PC-3 (cell line): ENCODE data around the gene ESRRG. TPM values are rescaled to one million over a fixed set of nuclear protein-coding genes. Genes with fewer than 3 reads are reported as not detected.

Source experiments
- ATAC-seq: fragments of 200-7000 bp; cut with Tn5 transposase; 2 replicates; pipeline ENCODE4 v1.9.1; 2020; ENCODE audit warnings: mild to moderate bottlenecking, moderate library complexity
- BruUV-seq: library from RNA; stranded (reverse); fragments of 400-500 nt; replicated peaks from 2 replicates; lab custom pipeline; 2021; lab: Mats Ljungman, UMichigan
- CTCF ChIA-PET: fragments of 300-600 bp; sonication (Branson Sonifier 250); formaldehyde crosslinking; loops from one replicate; lab custom pipeline; 2022; ENCODE audit warnings: antibody characterized with exemption; lab: Charles Lee
- POLR2A ChIA-PET: fragments of 300-600 bp; sonication (Branson Sonifier 250); formaldehyde crosslinking; loops from one replicate; lab custom pipeline; 2022; ENCODE audit warnings: antibody characterized with exemption; ENCODE audit not compliant: unreplicated experiment; lab: Charles Lee
- DNase-seq: peaks from one replicate; pipeline ENCODE4 v3.0.0-alpha.2; 2015
- H2AFZ ChIP-seq: fragments of 300-600 bp; sonication (generic); 2 replicates; pipeline ENCODE4 v1.6.0; 2016; ENCODE audit warnings: antibody characterized with exemption, low read length
- H3F3A ChIP-seq: fragments of 300-600 bp; sonication (generic); one replicate; pipeline ENCODE4 v1.6.0; 2017; ENCODE audit warnings: antibody characterized with exemption, low read length, control low read depth, mild to moderate bottlenecking; ENCODE audit not compliant: unreplicated experiment
- H3K27ac ChIP-seq: fragments of 300-600 bp; sonication (generic); 2 replicates; pipeline ENCODE4 v1.5.1; 2016; ENCODE audit warnings: mild to moderate bottlenecking, low read length
- H3K27me3 ChIP-seq: fragments of 300-600 bp; sonication (generic); 2 replicates; pipeline ENCODE4 v1.6.1; 2016; ENCODE audit warnings: low read length, mixed read lengths
- H3K36me3 ChIP-seq: fragments of 300-600 bp; sonication (generic); 2 replicates; pipeline ENCODE4 v1.6.1; 2016; ENCODE audit warnings: low read depth, mixed run types, low read length, mixed read lengths
- H3K4me1 ChIP-seq: fragments of 300-600 bp; sonication (generic); 2 replicates; pipeline ENCODE4 v1.5.1; 2016; ENCODE audit warnings: low read length; ENCODE audit not compliant: insufficient read depth
- H3K4me2 ChIP-seq: fragments of 300-600 bp; sonication (generic); 2 replicates; pipeline ENCODE4 v1.6.0; 2016; ENCODE audit warnings: low read length
- H3K4me3 ChIP-seq: fragments of 300-600 bp; sonication (generic); 2 replicates; pipeline ENCODE4 v1.5.1; 2016; ENCODE audit warnings: mild to moderate bottlenecking, low read length, mixed read lengths
- H3K79me2 ChIP-seq: fragments of 300-600 bp; sonication (generic); 2 replicates; pipeline ENCODE4 v1.6.1; 2017; ENCODE audit warnings: low read length, mixed read lengths
- H3K9ac ChIP-seq: fragments of 300-600 bp; sonication (generic); 2 replicates; pipeline ENCODE4 v1.6.0; 2016; ENCODE audit warnings: mild to moderate bottlenecking, low read length
- H3K9me2 ChIP-seq: fragments of 300-600 bp; sonication (generic); replicated peaks from 2 replicates; pipeline ENCODE4 v1.6.1; 2016; ENCODE audit warnings: mixed run types, low read length, mixed read lengths
- H3K9me3 ChIP-seq: fragments of 300-600 bp; sonication (generic); 2 replicates; pipeline ENCODE4 v1.6.1; 2016; ENCODE audit warnings: low read length, mixed read lengths
- H4K20me1 ChIP-seq: fragments of 300-600 bp; sonication (generic); 2 replicates; pipeline ENCODE4 v1.6.1; 2016; ENCODE audit warnings: low read length, mixed read lengths
- CTCF ChIP-seq: fragments of 300-600 bp; sonication (generic); conservative IDR thresholded peaks from 2 replicates; pipeline ENCODE4 v1.5.1; 2017; ENCODE audit warnings: antibody characterized with exemption, low read depth, mild to moderate bottlenecking, low read length
- EZH2 ChIP-seq: fragments of 300-600 bp; sonication (generic); IDR thresholded peaks from one replicate; pipeline ENCODE4 v1.6.1; 2017; ENCODE audit warnings: antibody characterized with exemption, mild to moderate bottlenecking, low read length; ENCODE audit not compliant: unreplicated experiment
- EZH2phosphoT487 ChIP-seq: fragments of 300-600 bp; sonication (generic); IDR thresholded peaks from 2 replicates; pipeline ENCODE4 v1.6.1; 2018; ENCODE audit warnings: mild to moderate bottlenecking, antibody characterized with exemption, low read length, borderline replicate concordance
- intact Hi-C: fragments of 100-400 bp; cut with micrococcal nuclease; formaldehyde crosslinking; loops from 2 replicates; pipeline ENCODE4 v1.9.0; 2023
- total RNA-seq: library from RNA; depleted of rRNA; stranded (reverse); fragments of >200 nt; gene quantifications from 2 replicates; pipeline ENCODE4 v1.2.3, GENCODE V29; 2014

ESRRG gene
- total RNA-seq, 1 experiment from 2014 or later = 1.7 TPM

GRCh38 chr1:216542741-216543140, 180.5 kb downstream of the ESRRG start:
- H3K9me3 ChIP-seq = no peaks in the 10 kb centered on the region
- no peak for TF ChIP-seq EZH2phosphoT487
- TF ChIP-seq CTCF = no peak
- no peak for TF ChIP-seq EZH2
- no peak overlapping the region for H3K4me2 ChIP-seq
- no peaks in the 10 kb centered on the region for H3F3A ChIP-seq
- H2AFZ ChIP-seq = no peak overlapping the region
- H3K36me3 ChIP-seq = no peaks in the 10 kb centered on the region
- H3K4me3 ChIP-seq = no peak overlapping the region
- DNase-seq (no peak), ATAC-seq (no peak)
- H3K27ac ChIP-seq = no peak overlapping the region
- POLR2A ChIA-PET = no interaction called here
- CTCF ChIA-PET = no interaction called here
- no peaks in the 10 kb centered on the region for H4K20me1 ChIP-seq
- H3K27me3 ChIP-seq = 0 out of 2 replicates have a peak, but pooled peaks cover 5% of the 10 kb centered on the region
- no TSS peak for BruUV-seq
- no peak overlapping the region for H3K9ac ChIP-seq
- no peaks in the 10 kb centered on the region for H3K9me2 ChIP-seq
- no peaks in the 10 kb centered on the region for H3K79me2 ChIP-seq
- no peaks in the 10 kb centered on the region for H3K4me1 ChIP-seq
- intact Hi-C loops = no loop called here

- DNase-seq = no peak
- Histone ChIP-seq H3K9me3 (no peaks in the 10 kb centered on the region), H3K4me1 (no peaks in the 10 kb centered on the region), H4K20me1 (no peaks in the 10 kb centered on the region), H3K4me3 (no peak overlapping the region), H3K4me2 (no peak overlapping the region), H3K36me3 (no peaks in the 10 kb centered on the region), H2AFZ (no peak overlapping the region), H3K79me2 (no peaks in the 10 kb centered on the region), H3K9me2 (no peaks in the 10 kb centered on the region), H3F3A (no peaks in the 10 kb centered on the region), H3K27ac (no peak overlapping the region), H3K27me3 (0 out of 2 replicates have a peak, but pooled peaks cover 5% of the 10 kb centered on the region), H3K9ac (no peak overlapping the region)
- no TSS peak for BruUV-seq
- no peak for TF ChIP-seq EZH2
- TF ChIP-seq EZH2phosphoT487 = no peak
- no peak for TF ChIP-seq CTCF
- no peak for ATAC-seq
- intact Hi-C loops = no loop called here
- ChIA-PET CTCF (no interaction called here), POLR2A (no interaction called here)
Observed at GRCh38 chr1:216542263-216542662, 181.0 kb downstream of the ESRRG start.

GRCh38 chr1:216535751-216536150, 187.5 kb downstream of the ESRRG start:
- Histone ChIP-seq H3K4me2 (no peak overlapping the region), H3K79me2 (no peaks in the 10 kb centered on the region), H3K4me3 (no peak overlapping the region), H3F3A (no peaks in the 10 kb centered on the region), H3K36me3 (no peaks in the 10 kb centered on the region), H2AFZ (no peak overlapping the region), H3K4me1 (peaks cover 9% of the 10 kb centered on the region; the same call in 1 of the 2 replicates), H4K20me1 (no peaks in the 10 kb centered on the region), H3K9me2 (no peaks in the 10 kb centered on the region), H3K27me3 (no peaks in the 10 kb centered on the region), H3K27ac (no peak overlapping the region), H3K9me3 (no peaks in the 10 kb centered on the region), H3K9ac (no peak overlapping the region)
- no TSS peak for BruUV-seq
- no peak for TF ChIP-seq CTCF
- intact Hi-C loops = no loop called here
- ATAC-seq (no peak), DNase-seq (no peak)
- POLR2A ChIA-PET = no interaction called here
- CTCF ChIA-PET = no interaction called here
